ENCODE data around the gene ZSCAN22. TPM values are rescaled to one million over a fixed set of nuclear protein-coding genes. Genes with fewer than 3 reads are reported as not detected.

Gene ZSCAN22
- total RNA-seq, 6 donors from 2014 or later, result 1.8 to 6.3 (median 3.7) TPM

GRCh38 chr19:58352760-58353671, 26.2 kb downstream of the ZSCAN22 start, which contains the start of gene A1BG:
TSS of gene A1BG (minus strand) at chr19:58353492. CDS start at chr19:58353437, 55 bp downstream.
- 69 to 83% methylated on average over 11 to 26 of the region's 26 CpGs for WGBS, 2 donors
- DNase-seq (peak in 1 of 2 donors; percentile 74), ATAC-seq (ENCODE audit: low FRiP score in 2 of 2) (no peak)
- Histone ChIP-seq H3K4me1 (peaks cover 14 to 34% (median 24%) of the 10 kb centered on the region in 4 donors), H3K27me3 (peaks cover 0 to 19% (median 4%) of the 10 kb centered on the region in 4 donors), H3K4me3 (no peak within 1 kb of the TSS), H3K27ac (no peak within 1 kb of the TSS), H3K36me3 (peaks cover 0 to 11% (median 0%) of the 10 kb centered on the region in 4 donors), H3K9me3 (no peaks in the 10 kb centered on the region)
- TF ChIP-seq CTCF (IDR thresholded peaks at IDR 0.05) (no peak), POLR2A (IDR thresholded peaks at IDR 0.05) (no peak), EP300 (IDR thresholded peaks at IDR 0.05) (no peak), POLR2AphosphoS5 (IDR thresholded peaks at IDR 0.05) (no peak)

GRCh38 chr19:58353717-58354477, 27.1 kb downstream of the ZSCAN22 start:
- H3K36me3 ChIP-seq, result peaks cover 0 to 11% (median 0%) of the 10 kb centered on the region in 4 donors
- no peak for TF ChIP-seq EP300 (IDR thresholded peaks at IDR 0.05)
- no peak for TF ChIP-seq POLR2AphosphoS5 (IDR thresholded peaks at IDR 0.05)
- TF ChIP-seq POLR2A (IDR thresholded peaks at IDR 0.05), result no peak
- TF ChIP-seq CTCF (IDR thresholded peaks at IDR 0.05), result no peak
- no peak for DNase-seq
- H3K27me3 ChIP-seq, result peaks cover 0 to 19% (median 4%) of the 10 kb centered on the region in 4 donors
- H3K27ac ChIP-seq, result no peak overlapping the region
- no peak overlapping the region for H3K4me3 ChIP-seq
- WGBS, 2 donors, result 79 to 92% methylated on average over 9 to 14 of the region's 15 CpGs
- H3K9me3 ChIP-seq, result no peaks in the 10 kb centered on the region
- H3K4me1 ChIP-seq, result peaks cover 7 to 29% (median 19%) of the 10 kb centered on the region in 4 donors
- no peak for ATAC-seq (ENCODE audit: low FRiP score in 2 of 2)

- Histone ChIP-seq H3K27me3 (peaks cover 0 to 19% (median 4%) of the 10 kb centered on the region in 4 donors), H3K4me1 (peaks cover 7 to 29% (median 19%) of the 10 kb centered on the region in 4 donors), H3K36me3 (peaks cover 0 to 11% (median 0%) of the 10 kb centered on the region in 4 donors), H3K9me3 (no peaks in the 10 kb centered on the region), H3K4me3 (no peak overlapping the region), H3K27ac (no peak overlapping the region)
- WGBS, 2 donors, result 86 to 90% methylated on average over 5 to 6 of the region's 6 CpGs
- DNase-seq, result no peak
- no peak for ATAC-seq (ENCODE audit: low FRiP score in 2 of 2)
- TF ChIP-seq POLR2A (IDR thresholded peaks at IDR 0.05) (no peak), EP300 (IDR thresholded peaks at IDR 0.05) (no peak), POLR2AphosphoS5 (IDR thresholded peaks at IDR 0.05) (no peak), CTCF (IDR thresholded peaks at IDR 0.05) (no peak)
These were observed 27.8 kb downstream of the ZSCAN22 start for GRCh38 chr19:58354478-58355030.

GRCh38 chr19:58355215-58355796, 28.5 kb downstream of the ZSCAN22 start:
- TF ChIP-seq CTCF (IDR thresholded peaks at IDR 0.05) (no peak), POLR2A (IDR thresholded peaks at IDR 0.05) (no peak), POLR2AphosphoS5 (IDR thresholded peaks at IDR 0.05) (no peak), EP300 (IDR thresholded peaks at IDR 0.05) (no peak)
- Histone ChIP-seq H3K4me3 (no peak overlapping the region), H3K9me3 (no peaks in the 10 kb centered on the region), H3K36me3 (peaks cover 0 to 7% (median 0%) of the 10 kb centered on the region in 4 donors), H3K4me1 (peaks cover 2 to 24% (median 15%) of the 10 kb centered on the region in 4 donors), H3K27ac (no peak overlapping the region), H3K27me3 (peaks cover 0 to 14% (median 4%) of the 10 kb centered on the region in 4 donors)
- no peak for DNase-seq
- 91 to 98% methylated on average over 9 to 10 of the region's 10 CpGs for WGBS, 2 donors
- no peak for ATAC-seq (ENCODE audit: low FRiP score in 2 of 2)
